Right forelimb (tissue), 1 donor: ENCODE results near the gene ADAM15.

Source experiments
- DNase-seq: peaks from one replicate; pipeline ENCODE4 v3.0.0-alpha.2; 2018

ADAM15 gene

DNA sequence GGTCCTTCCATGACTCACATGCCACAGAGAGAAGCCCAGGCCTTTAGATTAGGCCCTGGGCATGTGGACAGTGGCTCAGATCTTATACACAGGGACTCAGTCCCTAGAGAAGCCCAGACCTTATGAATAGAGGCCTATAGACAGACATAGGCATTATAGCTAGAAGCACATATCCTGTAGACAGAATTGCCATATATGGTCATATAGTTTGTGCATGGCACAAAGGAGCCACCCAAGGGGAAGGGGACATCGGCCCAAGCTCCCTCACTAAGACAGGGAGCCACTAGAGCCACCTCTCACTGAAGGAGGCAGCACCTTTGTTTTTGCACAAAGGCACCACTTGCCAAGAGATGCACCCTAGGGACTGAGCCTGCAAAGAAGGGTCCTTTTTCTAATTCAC lies 25.3 kb downstream of the ADAM15 start:
- DNase-seq = no peak

DNA sequence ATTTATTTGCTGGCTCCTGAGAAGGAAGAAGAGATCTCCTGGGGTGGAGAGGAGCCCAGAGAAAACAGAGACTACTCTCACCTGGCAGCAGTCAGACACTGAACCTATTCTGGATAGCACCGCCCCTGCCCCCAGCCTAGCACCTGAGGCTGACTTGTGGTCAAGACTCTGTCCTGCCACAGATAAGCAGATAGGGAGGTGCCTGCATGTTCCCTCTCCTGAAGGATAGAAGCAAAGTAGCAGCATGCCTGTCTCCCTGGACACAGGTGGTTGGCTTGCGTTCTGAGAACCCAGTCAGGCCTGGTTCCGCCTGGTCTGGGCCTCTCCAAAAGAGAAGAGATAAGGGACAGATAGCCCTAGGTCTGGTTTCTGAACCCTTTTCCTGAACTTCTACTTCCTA lies 26.2 kb downstream of the ADAM15 start:
- DNase-seq = no peak

DNA sequence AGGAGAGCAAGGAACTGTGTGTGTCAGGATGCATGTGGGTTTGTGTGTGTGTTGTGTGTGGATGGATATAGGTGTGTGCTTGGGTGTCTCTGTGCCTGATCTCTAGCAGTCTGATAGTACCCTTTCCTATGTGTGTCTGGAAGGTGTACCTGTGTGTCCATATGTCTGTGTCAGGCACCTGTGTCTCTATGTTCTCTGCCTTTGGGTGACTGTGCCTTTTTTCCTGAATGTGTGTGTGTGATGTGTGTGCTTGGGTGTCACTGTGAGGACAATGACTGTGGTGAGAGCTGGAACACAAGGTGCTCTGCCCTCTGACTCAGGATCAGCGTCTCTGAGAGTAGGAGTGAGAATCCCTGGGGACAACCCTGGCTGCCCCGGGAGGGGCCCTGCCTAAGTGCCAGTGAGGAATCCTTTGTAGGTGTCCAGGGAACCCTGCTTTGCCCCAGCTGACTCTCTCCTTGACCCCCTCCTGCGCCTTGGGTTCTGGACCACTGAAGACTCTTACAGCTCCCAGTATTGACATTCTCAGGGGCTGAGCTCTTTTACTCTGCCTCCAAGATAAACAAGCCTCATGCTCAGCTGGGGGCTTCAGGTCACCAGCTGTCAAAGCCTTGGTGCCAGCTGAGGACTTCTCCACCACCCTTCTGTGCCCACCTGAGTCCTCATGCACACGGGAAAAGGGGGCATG lies 26.8 kb downstream of the ADAM15 start:
- DNase-seq = no peak

DNA sequence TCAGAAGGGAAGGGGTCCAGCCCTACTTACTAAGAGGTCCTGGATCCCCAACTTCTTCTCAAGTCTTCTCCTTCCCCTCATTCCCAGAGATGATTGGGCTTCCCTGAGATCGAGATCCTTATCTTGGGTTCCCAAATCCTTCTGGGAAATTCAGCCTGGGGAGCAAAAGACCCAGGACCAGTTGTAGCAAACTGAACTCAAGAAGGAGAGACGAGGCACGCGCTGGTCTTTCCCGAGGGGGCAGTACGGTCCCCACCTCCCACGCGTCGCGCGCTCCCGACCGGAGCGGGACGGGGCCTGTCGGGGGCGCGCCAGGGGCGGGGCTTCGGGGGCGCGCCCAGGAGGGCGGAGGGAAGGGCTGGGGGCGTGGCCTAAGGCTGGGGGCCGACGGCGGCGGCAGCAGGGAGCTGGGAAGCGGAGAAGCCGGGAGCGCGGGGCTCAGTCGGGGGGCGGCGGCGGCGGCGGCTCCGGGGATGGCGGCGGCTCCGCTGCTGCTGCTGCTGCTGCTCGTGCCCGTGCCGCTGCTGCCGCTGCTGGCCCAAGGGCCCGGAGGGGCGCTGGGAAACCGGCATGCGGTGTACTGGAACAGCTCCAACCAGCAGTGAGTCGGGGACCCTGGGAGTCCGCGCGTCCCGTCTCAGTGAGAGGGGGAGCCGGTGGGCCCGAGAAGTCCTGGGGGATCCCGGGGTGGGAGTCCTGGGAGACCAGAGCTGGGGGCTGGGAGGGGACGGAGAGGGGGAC lies 27.5 kb downstream of the ADAM15 start, which contains the start of gene EFNA3:
Gene EFNA3, plus strand, starts transcription at position 369 of the 741 bp plus-strand sequence. Its CDS starts 105 bp downstream, at position 474.
- peak; percentile 86 for DNase-seq

DNA sequence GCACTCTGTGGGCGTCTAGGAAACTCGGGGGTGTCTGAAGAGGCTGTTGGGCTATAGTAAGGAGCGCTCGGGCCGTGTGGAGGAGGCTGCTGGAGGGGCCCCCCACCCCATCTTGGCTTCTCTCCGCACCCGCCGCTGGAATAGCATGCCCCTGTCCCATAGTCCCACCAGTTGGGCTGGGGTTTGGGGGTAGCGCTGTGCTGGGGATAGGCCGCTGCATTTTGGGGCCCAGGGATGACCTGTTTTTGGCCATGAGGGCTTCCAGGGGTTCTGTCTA lies 28.0 kb downstream of the ADAM15 start:
- no peak for DNase-seq

DNA sequence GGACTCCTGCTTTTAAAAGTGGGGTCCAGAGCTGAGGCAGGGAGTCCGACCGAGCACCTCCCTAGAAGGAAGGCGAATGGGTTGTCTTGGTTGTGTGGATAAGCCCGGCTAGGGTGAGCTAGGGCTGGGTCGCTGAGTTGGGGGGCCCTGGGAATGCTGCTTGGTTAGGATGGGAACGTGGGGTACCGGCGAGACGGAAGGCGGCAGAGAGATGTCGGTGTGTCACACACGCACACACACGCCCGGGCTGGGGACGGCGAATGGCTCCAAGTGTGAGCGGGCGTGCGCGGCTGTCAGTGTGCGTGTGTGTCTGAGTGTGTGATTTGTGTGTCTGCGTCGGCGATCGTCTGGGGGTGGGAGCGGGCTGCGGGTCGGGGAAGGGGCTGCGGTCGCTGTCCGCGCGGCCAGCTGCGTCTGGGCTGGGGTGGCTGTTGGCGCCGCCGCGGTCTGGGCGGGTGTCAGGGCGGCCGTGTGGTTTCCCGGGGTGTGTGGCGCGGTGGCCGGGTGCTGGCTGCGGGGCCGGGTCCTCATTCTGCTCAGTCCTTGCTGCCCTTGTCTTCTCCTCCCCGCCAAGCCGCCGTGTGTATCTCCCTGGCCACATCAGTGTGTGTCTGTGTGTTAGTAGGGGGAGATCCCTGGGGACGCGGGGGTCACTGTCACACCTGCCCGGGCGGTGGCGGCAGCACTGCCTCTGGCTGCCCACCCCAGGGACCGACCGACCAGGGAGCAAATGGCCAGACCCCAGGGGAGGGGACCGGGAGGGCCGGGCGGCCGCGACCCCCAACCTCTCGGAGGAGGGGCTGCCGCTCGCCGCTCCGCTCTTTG lies 28.6 kb downstream of the ADAM15 start:
- DNase-seq = no peak

DNA sequence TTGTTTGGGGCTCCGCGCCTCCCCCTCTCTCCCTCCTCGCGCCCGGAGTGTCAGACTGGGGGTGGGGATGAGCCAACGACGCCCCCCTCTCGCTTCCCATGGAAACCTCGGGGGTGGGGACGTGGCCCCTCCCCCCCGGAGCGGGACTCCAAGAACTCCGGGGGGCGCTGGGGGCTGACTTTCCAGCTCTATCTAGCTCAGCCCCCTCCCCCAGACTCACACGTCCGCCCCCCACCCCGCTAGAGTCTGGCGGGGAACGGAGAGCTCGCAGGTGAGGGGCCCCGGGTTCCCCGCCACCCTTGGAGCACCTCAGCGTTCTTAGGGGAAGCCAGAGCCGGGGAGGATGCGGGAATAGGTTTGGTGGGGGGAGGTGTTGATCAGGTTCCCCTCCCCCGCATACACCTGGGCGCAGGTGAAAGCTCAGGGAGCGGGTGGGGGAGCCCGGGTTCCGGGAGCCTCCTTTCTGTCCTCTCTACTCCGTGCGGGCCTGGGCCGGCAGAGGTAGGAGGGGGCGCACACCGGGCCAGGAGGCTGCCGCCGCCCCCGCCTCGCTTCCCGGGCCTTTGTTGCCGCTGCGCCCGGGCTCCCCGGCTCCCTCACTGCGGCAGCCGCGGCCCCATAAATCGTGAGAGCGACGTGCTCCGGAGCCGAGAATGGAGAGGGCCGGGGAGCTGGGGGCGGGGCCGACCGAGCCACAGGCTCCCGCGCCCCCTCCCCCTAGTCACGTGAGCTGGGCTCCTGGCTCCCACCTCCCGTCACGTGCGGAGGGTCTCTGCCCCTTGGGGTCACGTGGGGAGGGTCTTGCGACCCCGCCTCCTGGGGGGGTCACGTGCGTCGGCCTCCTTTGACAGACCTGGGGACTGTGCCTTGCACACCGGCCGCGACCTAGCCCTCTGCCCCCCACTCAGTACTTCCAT lies 29.5 kb downstream of the ADAM15 start:
- no peak for DNase-seq

DNA sequence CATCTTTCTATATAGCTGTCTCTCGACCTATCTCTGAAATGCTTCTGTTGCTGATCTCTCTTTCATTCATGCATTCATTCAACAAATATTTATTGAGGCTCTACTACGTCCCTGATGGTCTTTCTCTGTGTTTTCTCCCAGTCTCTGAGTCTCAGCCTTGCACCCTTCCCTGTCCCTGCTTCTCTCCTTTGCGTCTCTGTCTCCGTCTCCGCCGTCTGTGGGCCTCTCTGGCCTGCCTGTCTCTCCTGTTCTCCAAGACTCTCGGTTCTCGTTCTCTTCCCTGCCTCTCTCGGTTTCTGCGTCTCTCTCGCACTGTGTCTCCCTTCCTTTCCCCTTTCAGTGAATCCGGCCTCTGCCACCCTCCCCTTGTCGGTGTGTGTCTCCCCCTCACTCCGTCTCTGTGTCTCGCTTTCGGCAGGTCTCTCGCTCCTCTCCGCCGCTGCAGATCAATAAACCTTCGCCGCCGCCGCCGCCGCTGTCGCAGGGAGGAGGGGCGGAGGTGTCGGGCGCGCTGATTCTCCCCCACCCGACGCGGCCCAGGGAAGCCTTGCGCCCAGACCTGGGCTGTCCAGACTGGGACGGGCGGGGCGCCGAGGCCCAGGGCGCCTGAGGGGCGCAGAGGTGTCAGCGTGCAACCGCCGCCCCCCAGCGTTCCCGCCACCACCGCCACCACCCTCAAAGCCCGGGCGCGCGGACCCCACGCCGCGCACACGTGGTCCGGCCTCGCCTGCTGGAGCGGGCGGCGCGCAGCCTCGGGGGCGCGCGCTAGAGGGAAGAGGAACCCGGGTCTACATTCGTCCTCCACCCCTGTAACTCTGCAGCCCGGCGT lies 30.6 kb downstream of the ADAM15 start:
- DNase-seq = no peak

DNA sequence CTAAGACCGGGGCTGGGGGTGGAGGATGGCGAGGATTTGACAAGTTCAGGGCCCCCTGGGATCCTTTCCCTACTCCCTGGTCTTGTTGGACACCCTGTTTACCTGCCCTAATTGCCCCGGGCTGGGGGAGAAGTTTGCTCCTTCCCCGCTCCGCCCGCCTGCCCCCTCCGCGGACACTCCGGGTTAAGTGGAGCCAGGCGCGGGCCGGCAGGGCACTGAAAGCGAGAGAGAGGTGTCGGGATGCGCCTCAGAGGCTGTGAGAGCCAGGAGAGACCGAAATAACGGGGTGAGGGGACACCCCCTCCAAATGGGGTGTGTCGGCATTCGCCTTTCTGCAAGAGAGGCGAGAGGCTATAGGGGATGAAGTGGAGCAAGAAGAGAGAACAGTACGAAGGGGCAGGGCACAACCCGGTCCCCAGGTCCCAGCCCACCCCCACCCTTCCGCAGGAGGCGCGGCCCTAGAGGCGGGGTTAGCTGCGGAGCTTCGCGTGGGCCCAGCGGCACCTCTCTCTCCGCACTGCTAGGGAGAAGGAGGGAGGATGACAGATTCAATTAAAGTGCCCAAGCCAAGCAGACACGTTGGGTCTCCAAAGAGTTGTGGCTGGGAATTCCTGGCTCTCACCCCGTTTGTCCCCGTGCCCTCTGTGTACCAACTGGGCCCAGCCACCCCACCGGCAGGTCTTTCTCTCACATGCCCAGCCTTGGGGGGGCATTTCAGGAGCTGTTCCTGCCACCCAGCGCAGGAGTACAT lies 31.4 kb downstream of the ADAM15 start:
- DNase-seq = no peak

DNA sequence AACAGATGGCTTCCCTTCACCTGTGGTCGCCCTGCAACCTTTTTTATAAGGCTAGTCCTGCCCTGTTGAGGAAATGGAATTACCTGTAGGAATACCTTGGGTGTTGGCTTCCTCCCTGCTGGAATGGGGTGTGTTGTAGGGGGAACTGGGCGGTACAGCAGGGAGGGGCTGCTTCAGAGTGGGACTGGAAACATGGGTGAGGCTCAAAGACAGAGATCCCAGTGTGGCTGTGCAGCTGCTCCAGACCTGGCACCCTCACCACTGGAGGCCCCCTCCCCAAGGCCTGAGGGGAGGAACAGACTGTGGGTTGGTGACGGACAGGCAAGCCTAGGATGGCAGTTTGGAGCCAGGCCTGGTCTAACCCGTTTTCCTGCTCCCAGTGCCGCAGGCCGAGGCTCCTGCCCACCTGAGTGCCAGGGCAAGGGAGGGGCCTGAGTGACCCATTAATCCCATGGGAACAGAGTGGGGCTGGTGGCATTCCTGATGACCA lies 32.0 kb downstream of the ADAM15 start:
- no peak for DNase-seq

DNA sequence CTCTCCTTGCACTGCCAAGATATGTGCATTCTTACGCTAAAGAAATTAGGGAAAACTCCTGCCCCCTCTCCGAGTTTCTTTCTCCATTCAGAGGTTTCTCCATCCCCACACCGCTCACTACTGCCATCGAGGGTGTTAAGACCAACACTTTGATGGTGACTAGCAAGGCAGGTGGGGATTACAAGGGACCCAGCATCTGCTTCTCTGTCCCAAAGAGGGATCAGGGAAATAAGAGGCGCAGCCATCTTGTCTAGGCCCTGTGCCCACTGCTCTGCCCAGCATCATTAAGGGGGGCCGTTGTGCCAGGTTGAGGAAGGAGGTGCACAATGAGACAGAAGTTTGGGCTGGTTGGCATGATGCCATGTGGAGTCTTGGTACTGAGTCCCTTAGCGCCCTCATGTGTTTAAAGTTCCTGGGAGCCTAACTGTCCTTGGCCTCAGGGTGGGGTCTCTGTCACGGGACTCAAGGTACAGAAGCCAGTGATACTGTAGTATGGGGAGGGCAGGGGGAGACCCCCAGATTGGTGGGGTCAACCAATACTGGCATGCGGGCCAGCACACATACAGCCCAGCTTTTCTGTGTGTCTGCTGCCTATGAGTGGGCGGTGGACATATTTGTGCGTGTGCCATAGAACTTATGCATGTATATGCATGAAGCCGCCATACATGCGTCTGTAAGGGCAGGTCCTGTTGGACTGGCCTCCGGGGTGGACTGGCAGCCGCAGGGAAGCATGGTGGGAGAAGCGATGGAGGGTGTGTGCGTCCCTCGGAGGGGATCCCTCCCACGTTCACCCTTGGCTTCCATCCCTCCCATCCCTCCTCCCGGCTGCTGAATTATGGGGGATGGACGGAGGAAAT lies 33.0 kb downstream of the ADAM15 start:
- DNase-seq = no peak

DNA sequence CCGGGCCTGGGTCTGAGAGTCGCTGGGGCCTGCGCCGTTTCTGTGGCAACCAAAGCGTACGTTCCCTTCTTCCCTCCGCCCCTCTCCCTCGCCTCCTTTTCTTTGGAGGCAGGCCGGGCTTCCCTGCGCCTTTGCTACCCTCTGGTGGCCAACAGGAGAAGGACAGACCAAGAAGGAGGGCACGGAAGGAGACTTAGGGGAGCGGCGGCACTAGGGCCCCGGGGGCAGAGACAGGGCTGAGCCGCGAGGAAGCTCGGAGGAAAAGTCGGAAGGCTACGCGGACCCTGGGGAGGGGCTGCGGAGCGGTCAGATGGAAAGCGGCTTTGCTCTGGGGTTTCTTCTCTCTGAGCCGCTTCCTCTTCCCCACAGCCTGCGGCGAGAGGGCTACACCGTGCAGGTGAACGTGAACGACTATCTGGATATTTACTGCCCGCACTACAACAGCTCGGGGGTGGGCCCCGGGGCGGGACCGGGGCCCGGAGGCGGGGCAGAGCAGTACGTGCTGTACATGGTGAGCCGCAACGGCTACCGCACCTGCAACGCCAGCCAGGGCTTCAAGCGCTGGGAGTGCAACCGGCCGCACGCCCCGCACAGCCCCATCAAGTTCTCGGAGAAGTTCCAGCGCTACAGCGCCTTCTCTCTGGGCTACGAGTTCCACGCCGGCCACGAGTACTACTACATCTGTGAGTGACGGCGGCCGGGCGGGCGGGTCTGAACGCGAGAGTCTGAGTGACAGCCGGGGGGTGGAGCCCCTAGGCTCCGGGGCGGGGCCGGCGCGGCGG lies 33.8 kb downstream of the ADAM15 start:
- DNase-seq = peak; percentile 95

DNA sequence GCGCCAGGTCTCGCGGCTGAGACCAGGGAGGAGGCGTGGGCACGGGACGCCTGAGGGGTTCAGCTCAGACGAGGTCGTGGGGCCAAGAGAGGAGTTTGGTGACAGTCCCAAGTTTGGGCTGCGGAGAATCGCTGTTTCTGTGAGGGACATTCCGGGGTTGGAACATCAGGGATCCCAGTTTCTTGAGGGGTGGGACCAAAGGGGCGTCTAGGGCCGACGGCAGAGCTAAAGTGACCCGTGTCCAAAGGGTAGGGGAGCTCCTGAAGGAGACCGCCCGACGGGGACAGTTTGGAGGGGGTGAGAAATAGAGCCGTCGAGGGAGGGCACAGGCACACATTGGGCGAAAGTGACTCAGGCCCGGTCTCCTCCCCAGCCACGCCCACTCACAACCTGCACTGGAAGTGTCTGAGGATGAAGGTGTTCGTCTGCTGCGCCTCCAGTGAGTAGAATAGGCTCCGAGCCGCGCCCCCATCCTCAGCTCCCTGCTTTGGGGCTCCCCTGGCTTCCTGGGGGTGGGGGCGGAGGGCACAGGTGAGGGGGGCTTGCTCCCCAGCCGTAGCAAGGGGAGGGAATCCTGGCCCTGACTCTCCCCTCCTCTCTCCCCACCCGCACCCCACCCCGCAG lies 34.5 kb downstream of the ADAM15 start:
- DNase-seq = no peak

DNA sequence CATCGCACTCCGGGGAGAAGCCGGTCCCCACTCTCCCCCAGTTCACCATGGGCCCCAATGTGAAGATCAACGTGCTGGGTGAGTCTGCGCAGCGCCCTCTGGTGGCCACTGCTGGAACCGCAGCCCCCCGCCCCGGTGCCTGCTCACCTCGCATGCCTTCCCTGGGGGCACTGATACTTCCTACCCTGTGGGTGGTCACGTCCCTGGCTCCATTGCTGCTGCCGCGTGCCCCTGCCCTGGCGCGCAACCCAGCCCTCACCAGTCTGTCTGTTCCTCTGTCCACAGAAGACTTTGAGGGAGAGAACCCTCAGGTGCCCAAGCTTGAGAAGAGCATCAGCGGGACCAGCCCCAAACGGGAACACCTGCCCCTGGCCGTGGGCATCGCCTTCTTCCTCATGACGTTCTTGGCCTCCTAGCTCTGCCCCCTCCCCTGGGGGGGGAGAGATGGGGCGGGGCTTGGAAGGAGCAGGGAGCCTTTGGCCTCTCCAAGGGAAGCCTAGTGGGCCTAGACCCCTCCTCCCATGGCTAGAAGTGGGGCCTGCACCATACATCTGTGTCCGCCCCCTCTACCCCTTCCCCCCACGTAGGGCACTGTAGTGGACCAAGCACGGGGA lies 35.1 kb downstream of the ADAM15 start:
- peak; percentile 84 for DNase-seq

DNA sequence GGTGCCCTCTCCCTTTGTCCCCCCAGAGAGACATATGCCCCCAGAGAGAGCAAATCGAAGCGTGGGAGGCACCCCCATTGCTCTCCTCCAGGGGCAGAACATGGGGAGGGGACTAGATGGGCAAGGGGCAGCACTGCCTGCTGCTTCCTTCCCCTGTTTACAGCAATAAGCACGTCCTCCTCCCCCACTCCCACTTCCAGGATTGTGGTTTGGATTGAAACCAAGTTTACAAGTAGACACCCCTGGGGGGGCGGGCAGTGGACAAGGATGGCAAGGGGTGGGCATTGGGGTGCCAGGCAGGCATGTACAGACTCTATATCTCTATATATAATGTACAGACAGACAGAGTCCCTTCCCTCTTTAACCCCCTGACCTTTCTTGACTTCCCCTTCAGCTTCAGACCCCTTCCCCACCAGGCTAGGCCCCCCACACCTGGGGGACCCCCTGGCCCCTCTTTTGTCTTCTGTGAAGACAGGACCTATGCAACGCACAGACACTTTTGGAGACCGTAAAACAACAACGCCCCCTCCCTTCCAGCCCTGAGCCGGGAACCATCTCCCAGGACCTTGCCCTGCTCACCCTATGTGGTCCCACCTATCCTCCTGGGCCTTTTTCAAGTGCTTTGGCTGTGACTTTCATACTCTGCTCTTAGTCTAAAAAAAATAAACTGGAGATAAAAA lies 35.9 kb downstream of the ADAM15 start:
- DNase-seq = no peak

DNA sequence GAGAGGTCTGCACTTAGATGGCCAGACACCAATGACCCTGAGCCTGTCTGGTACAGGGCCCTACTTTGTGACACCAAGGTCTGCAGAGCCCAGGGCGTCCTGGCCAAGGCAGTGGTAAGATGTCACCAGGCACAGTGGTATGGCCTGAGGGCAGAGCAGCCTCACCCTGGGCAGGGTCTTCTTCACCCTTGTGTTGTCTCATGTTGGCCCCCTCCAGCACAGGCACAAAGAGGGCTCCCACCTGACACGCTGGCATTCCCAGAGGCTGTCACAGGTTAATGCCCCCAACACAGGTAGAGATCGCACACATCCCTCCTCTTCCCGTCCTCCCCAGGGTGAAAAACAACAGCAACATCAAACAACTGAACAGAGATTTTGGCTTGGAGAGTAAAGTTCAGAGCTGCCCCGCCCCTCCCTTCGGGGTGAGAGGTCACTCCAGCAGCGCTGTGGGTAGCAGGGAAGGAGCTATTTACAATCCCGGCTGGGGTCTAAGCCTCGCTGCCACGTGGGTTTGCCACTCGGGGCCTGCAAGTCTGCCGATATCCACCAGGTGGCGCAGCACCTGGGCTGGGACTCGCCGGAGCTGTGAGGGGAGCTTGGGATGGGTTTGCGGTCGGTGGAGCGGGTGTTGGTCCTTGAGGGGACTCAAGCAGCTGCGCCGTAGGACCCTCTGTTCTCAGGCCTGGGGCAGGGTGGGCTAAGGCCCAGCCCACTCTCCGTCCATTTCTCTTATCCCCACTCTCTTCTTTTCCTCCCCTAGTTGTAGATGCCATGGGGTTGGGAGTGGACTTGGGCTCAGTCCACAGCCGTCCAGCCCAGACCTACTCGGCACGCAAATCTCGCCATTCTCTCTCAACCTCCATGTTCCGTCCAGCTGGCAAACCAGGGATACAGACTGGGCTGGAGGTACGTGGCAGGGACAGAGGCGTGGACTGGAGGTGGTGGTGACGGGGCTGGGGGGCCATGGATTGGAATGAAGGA lies 40.2 kb downstream of the ADAM15 start:
- peak; percentile 91 for DNase-seq
